Hippocampal formation (tissue), 2 donors: ENCODE measurements around the gene AMOT.

ENCODE experiments used
- DNase-seq, 2 donors: peaks; one replicate each; lab custom pipeline; 2025; lab: John Stamatoyannopoulos, UW

The AMOT gene

DNA sequence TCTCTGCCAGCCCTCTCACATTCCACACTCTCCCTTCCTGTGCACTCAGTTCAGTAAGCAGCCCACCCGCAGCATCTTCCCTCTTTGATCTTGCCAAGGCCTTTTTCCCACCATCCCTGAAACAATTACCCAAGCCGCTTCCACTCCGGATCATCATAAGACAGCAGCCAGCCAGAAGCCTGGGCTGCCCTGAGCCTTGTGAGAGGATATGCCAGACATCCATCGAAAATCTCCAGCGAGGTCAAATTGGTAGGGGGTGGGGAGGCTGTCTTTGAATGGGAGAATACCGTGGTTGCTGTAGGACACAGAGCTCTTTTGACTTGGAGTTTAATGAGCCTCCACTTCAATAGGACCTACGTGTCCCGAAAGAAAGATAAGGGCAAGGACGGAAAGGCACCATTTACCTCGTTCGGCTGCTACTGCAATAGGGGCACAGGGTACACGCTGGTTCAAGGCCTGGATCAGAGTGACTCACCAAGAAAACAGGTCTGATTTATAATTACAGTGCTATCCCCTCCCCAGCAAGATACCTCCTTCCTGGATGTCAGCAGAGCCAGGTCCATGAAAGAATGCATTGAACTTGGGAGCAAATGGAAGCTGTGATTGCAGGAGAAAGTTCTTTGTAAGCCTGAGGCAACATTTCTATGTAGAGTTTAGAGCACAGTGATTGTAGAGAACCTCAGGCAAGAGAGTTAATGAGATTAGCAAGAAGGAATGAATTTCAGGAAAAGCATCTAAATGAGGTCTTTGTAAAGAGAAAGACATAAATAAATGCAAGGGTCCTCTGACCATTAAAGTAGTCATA lies 39.5 kb downstream of the AMOT start:
- no peak for DNase-seq

DNA sequence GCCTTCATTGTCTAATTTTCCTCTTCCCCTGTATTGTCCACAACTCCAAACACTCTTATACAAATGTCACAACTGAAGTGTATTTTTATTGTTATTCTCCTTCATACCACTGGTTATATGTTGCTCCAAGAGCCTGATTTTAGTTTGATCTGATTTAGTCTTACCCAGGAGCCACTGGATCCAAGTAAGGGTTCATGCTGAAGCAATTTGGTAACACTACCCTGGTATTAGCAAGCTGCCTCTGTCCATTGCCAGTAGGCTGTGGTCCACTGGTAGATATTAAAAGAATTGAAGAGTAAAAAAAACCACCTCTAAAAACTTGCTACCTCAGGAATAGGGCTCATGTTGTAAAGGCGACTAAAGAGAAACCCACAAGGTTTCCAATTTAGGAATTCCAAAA lies 41.2 kb downstream of the AMOT start:
- DNase-seq, result no peak

DNA sequence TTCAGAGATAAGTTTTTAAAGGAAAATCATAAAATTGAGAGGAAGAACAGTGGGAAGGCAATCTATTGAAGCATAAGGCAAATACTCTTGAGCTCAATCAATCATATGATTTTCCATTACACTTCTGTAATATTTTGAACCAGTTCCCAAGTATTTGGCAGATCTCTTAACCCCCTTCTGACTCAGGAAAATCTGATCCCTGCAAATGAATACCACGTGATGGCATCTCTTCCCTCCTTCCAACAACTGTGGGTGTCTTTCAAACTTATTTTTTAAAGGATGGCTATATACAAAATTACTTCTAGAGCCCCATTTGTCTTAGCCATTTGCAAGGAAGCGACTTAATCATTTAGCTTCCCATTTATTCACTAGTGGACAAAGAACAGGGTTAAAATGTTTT lies 41.9 kb downstream of the AMOT start:
- no peak for DNase-seq

DNA sequence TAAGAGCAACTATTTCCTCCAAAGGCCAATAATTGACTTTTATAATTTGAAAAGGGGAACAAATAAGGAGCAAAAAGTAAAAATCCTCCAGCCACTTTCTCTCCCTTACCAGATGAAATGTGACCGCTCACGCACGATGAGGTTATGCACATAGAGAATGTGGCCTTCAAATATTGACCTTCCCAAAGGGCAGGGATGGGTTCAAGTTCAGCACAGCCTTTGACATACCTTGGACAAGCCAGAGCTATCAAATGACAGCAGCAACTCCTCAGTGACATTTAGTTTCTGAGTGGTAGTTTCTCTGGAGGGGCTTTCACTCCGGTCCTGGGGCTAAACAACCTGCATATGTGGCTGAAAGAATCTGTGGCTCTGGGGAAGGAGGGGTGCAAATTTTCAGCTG lies 50.7 kb downstream of the AMOT start:
- DNase-seq, result no peak

DNA sequence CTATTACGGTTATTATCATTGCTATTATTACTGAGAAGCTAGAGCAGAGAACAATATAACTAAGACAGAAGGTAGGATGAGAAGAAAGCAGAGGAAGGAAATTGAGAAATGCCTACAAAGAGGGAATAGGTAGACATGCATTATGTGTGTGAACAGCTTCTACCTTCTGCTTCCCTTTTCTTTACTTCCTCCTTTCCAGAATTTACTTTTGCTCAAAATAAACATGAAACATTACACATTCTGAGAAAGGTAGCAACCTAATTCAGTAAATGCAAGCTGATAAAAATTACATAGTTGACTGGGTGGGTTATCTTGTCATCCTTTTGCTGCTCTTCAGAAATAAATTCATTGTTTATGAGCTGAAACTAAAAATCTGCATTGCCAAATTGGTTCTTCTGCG lies 54.6 kb downstream of the AMOT start:
- no peak for DNase-seq

DNA sequence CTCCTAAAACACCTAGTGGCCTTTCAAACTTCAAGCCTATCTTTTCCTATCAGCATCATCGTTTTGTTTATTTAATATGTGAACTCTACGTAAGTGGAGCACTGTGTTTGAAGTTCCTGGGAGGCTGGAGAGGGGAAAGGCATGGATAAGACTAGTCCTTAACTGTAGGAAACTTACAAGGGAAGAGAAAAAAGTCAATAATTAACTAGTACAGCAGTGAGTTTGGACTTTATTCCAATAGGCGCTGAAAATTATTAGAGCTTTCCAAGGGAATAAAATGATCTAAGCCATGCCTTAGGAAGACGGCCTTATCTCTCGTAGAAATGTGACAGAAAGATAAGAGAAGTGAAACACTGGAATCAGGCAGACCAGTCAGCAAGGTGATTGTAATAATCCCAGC lies 55.3 kb downstream of the AMOT start:
- no peak for DNase-seq

DNA sequence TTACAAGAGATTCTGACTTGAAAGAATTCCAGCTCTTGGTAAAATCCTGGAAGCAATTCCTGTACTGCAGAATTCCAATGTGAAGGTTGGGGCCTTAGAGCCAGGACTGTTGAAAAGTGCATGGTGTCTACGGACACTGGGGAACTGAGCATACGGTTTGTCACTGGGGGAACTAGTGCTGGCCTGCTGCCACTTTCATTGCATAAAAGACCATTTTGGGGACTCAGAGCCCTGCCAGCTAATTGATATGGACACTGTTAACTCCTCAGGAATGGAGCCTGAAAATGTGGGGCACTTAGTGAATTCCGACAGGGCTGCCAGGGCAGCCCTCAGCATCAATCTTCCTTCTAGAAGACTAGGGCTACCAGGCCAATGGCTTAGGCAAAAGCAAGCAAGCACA lies 55.9 kb downstream of the AMOT start:
- DNase-seq, result peak in 1 of 2 donors; percentile 2

DNA sequence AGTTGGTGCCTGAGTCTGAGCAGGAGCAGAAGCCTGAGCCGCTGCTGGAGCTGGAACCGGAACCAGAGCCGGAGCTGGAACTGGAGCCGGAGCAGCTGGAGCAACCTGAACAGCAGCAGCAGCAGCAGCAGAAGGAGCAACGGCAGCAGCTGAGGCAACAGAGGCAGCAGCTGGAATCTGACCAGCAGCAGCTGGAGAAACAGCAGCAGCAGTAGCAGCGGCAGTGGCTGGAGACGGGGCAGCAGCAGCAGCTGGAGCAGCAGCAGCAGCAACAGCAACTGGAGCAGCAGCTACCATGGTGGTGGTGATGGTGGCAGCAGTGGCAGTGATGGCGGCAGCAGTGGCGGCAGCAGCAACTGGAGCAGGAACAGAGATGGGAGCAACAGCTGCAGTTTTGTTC lies 61.5 kb downstream of the AMOT start:
- DNase-seq, result no peak

DNA sequence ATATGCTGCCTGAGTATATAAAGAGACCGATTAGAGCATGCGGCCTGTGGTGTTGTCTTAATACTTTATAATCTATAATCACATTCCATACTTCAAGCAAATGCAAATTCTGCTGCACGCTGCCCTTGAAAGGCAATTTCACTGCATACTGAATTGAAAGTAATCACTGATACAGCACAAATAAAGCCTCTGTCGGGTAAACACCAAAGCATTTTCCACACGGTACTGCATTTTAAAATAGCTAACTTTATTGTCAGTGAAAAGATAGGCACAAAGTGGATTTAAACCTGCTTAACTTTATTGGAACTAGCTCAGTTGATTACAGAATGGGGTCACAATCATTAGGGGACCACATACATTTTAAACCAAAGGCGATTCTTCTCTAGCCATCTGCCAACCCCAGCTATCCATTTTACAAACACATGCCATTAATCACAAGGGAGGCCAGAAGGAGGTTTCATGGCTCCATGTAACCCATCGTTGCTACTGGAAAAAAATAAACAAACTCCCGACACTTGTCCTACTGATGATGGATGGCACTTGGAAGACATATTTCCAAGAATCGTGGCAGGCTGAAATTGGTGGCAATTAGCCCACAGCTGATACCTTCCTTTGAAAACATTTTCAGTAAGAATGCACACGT lies 65.9 kb downstream of the AMOT start:
- no peak for DNase-seq

DNA sequence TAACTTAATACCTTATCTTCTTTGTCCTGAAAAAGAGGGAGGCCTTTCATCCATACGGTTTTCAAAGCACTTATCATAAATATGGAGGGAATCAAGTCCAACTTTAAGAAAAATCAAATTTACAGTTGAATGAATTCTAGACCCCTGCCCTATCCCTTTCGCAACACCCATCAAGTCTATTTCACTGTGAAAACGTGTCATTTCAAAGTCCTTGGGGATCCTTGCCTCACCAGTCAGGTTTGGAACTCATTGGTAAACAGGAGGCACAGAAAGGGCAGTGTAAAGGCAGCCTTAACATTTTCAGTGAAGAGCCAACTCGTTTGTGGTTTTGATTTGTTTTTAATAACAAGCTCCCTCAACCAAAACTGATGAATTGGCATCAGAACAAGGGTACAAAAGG lies 66.5 kb downstream of the AMOT start:
- DNase-seq, result no peak

DNA sequence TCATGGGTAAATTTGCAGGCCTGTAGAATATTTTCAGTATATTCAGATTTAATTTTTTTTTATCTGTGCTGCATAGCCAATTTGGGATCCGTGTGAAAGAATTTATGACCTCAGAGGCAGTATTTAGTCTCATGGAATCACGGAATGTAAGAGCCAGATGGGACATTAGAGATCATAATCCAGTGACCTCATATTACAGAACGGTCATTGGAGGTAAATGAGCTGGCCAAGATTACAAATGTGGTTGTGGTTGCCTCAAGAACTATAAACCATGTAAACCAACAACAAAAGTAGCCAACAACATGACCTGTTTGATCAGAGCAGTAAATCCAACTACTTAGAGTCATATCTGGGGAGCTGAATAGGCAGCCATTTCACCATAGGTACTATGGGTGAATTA lies 71.6 kb downstream of the AMOT start:
- no peak for DNase-seq

DNA sequence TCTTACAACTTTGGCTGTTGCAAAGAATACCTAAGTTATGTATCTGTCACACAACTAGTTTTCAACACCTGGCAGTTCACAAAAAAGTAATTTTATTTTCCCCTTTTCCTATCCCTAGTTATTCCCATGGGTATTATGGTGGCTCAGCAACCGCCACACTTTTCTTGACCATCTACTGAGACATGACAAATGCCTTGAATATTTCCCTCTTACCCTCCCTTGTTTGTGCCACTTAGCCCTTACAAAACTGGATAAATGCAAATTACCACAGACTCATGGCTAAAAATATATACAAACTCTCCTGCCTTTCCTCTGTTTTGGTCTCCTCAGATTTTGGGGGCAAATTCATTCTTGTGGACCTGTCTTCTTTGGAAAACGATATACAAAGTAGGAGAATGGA lies 72.1 kb downstream of the AMOT start:
- DNase-seq, result no peak

DNA sequence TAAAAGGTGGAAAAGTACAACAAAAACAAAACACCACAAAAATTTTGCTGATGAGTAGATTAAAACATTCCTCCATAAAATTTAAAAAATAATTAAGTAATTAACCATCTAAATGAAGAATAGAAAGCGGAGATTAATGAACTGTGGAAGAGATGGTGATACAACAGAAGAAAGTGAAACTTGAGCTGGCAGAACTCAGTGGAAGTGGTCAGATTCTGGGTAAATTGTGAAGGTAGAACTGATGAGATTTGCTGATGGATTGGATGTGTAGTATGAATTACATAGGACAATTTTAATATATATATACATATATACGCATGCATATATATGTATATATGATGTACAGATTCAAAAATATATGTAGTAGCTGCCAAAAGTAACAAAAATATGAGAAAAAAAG lies 73.9 kb downstream of the AMOT start:
- DNase-seq, result no peak

DNA sequence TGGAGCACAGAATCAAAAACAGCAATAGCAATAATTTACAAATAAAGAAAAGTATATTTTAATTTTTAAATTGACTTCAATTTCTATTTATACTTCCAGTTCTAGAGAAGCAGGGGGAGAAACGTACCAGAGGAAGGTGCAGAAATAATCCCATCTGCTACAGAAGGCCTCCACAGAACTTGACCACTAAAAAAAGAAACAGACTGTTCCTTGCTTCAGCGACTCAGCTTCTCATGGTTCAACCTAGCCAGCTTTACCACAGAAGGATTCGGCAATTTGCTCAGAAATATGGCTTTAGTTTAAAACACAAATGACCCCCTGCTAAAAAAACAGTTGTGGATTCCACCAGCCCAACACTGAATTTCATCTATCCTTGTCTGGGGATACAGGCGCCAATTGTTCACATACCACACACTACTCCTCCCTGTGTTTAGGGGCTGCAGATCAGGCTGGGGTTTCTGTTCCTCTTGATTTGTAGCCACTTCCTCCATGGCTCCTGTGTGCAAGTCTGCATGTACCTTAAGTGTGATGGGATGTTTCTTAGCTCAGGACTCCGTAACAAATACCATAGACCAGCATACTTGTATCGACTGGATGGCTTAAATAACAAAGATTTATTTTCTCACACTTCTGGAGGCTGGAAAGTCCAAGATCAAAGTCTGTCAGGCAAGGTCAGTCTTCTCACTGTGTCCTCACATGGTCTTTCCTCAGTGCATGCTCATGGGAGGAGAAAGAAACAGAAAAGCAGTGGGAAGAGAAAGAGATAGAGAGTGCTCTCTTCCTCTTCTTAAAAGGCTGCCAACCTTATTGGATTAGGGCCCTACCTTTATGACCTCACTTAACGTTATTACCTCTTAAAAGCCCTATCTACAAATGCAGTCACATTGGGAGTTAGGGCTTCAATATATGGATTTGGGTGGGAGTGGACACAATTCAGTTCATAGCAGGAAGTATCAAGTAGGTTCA lies 79.1 kb downstream of the AMOT start:
- DNase-seq, result no peak

DNA sequence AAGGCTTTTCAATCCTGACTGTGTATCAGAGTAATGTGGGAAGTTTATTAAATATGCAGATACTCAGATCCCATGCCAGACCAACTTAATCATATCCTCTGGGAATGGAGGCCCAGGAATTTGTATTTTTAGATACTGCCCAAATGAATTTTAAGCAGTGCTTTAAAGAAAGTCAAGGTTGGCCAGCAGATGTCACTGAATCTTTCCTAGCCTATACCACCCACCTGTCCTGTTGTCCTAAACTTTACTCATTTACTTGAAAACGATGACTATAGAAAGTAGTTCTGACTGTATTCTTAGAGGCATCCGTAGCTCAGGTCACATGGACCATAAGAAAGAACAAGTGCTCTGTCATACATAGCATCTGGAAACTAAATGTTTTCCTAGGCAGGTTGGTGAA lies 79.9 kb downstream of the AMOT start:
- DNase-seq, result no peak

DNA sequence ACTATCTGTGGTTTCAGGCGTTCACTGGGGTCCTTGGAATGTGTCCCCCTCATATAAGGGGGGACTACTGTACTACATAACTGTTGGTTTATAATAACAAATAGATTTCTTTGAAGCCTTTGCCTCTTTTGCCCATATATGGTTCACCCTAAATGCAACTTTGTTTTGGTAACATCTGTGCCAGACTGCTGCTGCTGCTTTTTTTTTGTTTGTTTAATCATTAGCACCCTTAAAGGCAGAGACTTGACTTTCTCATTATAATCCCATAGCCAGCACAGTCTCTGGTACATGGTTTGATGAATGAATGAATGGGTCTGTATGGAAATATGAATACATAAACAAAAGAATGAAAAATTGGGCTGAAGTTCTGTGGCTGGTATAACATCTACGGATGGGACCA lies 80.7 kb downstream of the AMOT start:
- no peak for DNase-seq

DNA sequence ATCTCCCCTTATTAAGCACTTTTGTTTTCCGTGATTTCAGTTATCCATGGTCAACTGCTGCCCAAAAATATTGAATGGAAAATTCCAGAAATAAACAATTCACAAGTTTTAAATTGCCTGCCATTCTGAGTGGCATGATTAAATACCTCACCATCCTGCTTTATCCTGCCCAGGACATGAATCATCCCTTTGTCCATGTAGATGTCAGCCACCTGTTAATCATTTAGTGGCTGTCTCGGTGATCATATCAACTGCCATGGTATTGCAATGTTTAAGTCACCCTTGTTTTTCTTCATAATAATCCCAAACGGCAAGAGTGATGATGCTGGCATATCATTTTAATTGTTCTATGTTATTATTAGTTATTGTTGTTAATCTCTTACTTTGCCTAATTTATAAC lies 81.1 kb downstream of the AMOT start:
- DNase-seq, result no peak

DNA sequence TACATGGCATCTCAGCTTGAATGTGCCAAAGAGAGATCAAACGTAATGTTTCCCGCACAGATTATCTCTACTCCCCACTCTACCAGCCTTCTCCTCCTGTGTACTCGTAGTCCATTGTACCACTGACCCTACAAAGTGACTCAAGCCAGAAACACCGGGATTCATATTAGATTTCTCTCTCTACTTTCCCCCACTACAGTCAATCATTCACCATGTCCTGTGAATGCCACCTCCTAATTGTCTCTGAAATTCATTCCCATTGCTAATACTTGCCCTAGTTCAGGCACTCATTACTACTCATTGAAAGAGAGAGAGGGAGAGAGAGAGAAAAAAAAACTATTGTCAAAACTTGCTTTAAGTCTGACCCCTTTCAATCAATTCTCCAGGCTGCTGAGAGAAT lies 82.7 kb downstream of the AMOT start:
- DNase-seq, result no peak

DNA sequence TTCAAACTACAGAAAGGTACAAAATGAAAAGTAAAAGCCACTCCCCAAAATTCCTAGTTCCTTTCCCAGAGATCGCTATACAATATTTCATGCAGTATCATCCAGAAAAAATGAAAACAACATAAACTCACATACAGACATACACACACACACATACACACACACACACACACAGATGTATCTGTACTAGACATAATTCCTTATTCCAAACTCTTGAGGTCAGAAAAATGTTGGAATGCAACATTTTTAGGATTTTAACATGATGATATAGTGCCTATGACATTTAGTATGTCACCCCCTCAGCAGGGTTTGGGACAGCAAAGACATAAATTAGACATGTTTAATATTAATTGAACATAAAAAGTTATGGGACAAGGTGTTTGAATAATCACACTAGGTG lies 87.5 kb downstream of the AMOT start:
- no peak for DNase-seq

DNA sequence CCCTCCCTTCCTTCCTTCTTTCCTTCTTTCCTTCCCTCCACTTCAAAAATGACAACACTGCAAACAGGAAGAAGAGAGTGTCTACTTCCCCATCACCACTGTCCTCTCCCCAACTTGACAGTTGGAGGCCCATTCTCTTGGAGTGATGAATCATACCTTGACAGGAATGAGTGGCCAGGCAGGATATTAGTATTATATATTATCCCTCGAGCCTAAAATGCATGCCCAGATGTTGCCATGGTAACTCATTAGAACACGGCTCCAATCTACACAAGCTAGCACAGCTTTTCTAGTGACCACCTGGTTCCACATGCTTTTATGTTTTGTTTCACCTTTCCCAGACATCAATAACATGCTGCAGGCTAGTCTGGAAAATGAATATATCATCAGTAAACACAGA lies 89.6 kb downstream of the AMOT start:
- no peak for DNase-seq

DNA sequence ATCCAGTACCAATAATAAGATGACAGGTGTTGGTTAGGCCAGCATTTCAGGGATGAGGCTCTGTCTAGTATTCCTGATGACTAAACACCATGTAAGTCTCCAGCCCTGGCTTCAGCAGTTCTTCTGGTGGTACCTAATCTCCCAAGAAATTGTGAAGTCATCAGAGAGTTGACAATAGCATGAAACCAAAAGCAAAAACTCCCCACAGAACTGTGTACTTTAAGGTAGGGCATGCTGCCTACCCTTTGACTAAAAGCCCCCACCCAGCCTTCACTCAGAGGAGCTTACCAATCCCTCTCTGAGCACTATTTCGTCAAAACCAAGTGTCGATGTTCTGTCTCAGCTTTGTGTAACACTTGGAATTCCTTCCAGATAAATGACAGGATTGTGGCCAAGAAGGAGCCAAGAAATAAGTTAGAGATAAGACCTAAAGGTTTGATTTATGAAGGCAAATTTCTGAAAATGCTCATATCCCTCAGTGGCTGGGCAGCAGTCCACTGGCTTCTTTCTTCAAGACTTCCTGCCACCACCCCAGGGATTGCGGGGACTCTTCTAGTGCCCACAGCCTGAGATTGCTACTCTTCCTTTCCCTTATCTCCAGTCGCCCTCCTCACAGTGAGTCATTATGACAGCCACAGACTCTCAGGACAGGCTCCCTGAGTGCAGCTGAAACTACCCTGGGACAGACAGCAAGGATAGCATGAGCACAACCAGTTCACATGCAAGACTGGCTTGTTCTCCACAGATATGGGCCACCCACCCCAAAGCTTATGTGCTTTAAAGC lies 93.6 kb downstream of the AMOT start:
- no peak for DNase-seq
